ENCODE measurements around the gene EFNA2. TPM values are rescaled to one million over a fixed set of nuclear protein-coding genes. Genes with fewer than 3 reads are reported as not detected.

The EFNA2 gene
- total and polyA plus RNA-seq, 9 donors, result 0.11 TPM; not detected in 8

GRCh38 chr19:1248786-1249297, 36.8 kb upstream of the EFNA2 start:
- DNase-seq, result peak; percentile 92 to 96 (median 95)
- 0 to 1% (median 1%) methylated on average over 21 to 74 of the region's 74 CpGs for WGBS, 3 donors
- peaks cover 28% of the 10 kb centered on the region for H3K4me1 ChIP-seq (ENCODE audit: insufficient read depth)
- peak overlapping the region; percentile 77 for H3K4me3 ChIP-seq
- TF ChIP-seq POLR2A (IDR thresholded peaks at IDR 0.05), result no peak
- peak; percentile 77 to 99 (median 98) for TF ChIP-seq CTCF (IDR thresholded peaks at IDR 0.05)
- H3K27ac ChIP-seq, result peak overlapping the region; percentile 99
- no peaks in the 10 kb centered on the region for H3K9me3 ChIP-seq
- intact Hi-C loops (cut with DNase I), result loop anchor here in 1 of 4 donors (10.0 kb wide), 2 partner anchors 224 to 796 kb away; partner anchors contain the start of genes CNN2, RNU6-2 and TMEM259
- no peaks in the 10 kb centered on the region for H3K27me3 ChIP-seq
- no peaks in the 10 kb centered on the region for H3K36me3 ChIP-seq

- TF ChIP-seq CTCF (IDR thresholded peaks at IDR 0.05), result no peak
- TF ChIP-seq POLR2A (IDR thresholded peaks at IDR 0.05), result peak; percentile 93
- TF ChIP-seq EP300 (IDR thresholded peaks at IDR 0.05), result peak; percentile 72
- Histone ChIP-seq H3K36me3 (no peaks in the 10 kb centered on the region), H3K27me3 (no peaks in the 10 kb centered on the region), H3K9me3 (no peaks in the 10 kb centered on the region), H3K27ac (peak overlapping the region; percentile 99), H3K4me3 (peak overlapping the region; percentile 77), H3K4me1 (ENCODE audit: insufficient read depth) (peaks cover 33% of the 10 kb centered on the region)
- intact Hi-C loops (cut with DNase I), result loop anchor here in 1 of 4 donors (10.0 kb wide), 2 partner anchors 225 to 795 kb away; partner anchors contain the start of genes CNN2, RNU6-2 and TMEM259
- 0 to 1% (median 0%) methylated on average over 66 to 102 of the region's 102 CpGs for WGBS, 3 donors
- DNase-seq, result peak; percentile 91 to 96 (median 94)
These were observed 36.2 kb upstream of the EFNA2 start for GRCh38 chr19:1249298-1249989.

GRCh38 chr19:1249990-1250436, 35.7 kb upstream of the EFNA2 start:
- TF ChIP-seq POLR2A (IDR thresholded peaks at IDR 0.05) (peak; percentile 90), CTCF (IDR thresholded peaks at IDR 0.05) (no peak), EP300 (IDR thresholded peaks at IDR 0.05) (no peak)
- no peak for DNase-seq
- Histone ChIP-seq H3K4me1 (ENCODE audit: insufficient read depth) (peaks cover 28% of the 10 kb centered on the region), H3K27ac (peak overlapping the region; percentile 87 to 89), H3K36me3 (no peaks in the 10 kb centered on the region), H3K27me3 (no peaks in the 10 kb centered on the region), H3K9me3 (no peaks in the 10 kb centered on the region), H3K4me3 (peak overlapping the region; percentile 65)
- intact Hi-C loops (cut with DNase I), result loop anchor here in 1 of 4 donors (10.0 kb wide), 2 partner anchors 225 to 795 kb away; partner anchors contain the start of genes CNN2, RNU6-2 and TMEM259
- 0 to 1% (median 0%) methylated on average over 16 to 67 of the region's 67 CpGs for WGBS, 3 donors

GRCh38 chr19:1250437-1251260, 35.0 kb upstream of the EFNA2 start:
- no peaks in the 10 kb centered on the region for H3K36me3 ChIP-seq
- TF ChIP-seq POLR2A (IDR thresholded peaks at IDR 0.05), result no peak
- TF ChIP-seq CTCF (IDR thresholded peaks at IDR 0.05), result no peak
- TF ChIP-seq EP300 (IDR thresholded peaks at IDR 0.05), result no peak
- peak; percentile 73 to 82 (median 78) for DNase-seq
- peaks cover 22% of the 10 kb centered on the region for H3K4me1 ChIP-seq (ENCODE audit: insufficient read depth)
- no peaks in the 10 kb centered on the region for H3K9me3 ChIP-seq
- intact Hi-C loops (cut with DNase I), result no loop called here
- peak overlapping the region; percentile 65 for H3K4me3 ChIP-seq
- H3K27ac ChIP-seq, result peak overlapping the region; percentile 87 to 89
- H3K27me3 ChIP-seq, result no peaks in the 10 kb centered on the region
- WGBS, 3 donors, result 0% methylated on average over 21 to 90 of the region's 90 CpGs
